A172 (cell line): ENCODE measurements around the gene PCDHA2. TPM values are rescaled to one million over a fixed set of nuclear protein-coding genes. Genes with fewer than 3 reads are reported as not detected.
"Not testable (repeated sequence)": the region's sequence is repeated elsewhere in the genome, so short reads cannot be mapped to it uniquely, and the experiment has no call there.

Experiments used
- DNase-seq: peaks from one replicate; pipeline ENCODE4 v3.0.0-alpha.2; 2015; ENCODE audit warnings: low spot score
- total RNA-seq: library from RNA; depleted of rRNA; stranded (reverse); fragments of >200 nt; shearing (Covaris generic); gene quantifications from 2 replicates; pipeline ENCODE4 v1.2.3, GENCODE V29; 2014; rRNA removed

Gene PCDHA2
- total RNA-seq, 1 experiment from 2014 or later, result 0.03 TPM

GRCh38 chr5:140821375-140822280 lies 27.0 kb downstream of the PCDHA2 start, which contains the start of gene PCDHA5:
Gene PCDHA5 (plus strand): TSS chr5:140821613.
- no peak for DNase-seq

- no peak for DNase-seq
Observed at GRCh38 chr5:140822281-140822629, 27.6 kb downstream of the PCDHA2 start.

- DNase-seq, result not testable (repeated sequence)
Observed at GRCh38 chr5:140822969-140823368, 28.3 kb downstream of the PCDHA2 start.

GRCh38 chr5:140823475-140823874 lies 28.8 kb downstream of the PCDHA2 start:
- DNase-seq, result no peak

- DNase-seq, result no peak
Observed at GRCh38 chr5:140827704-140828361, 33.2 kb downstream of the PCDHA2 start, which contains the start of gene PCDHA6. Gene PCDHA6 (plus strand): TSS chr5:140827960. CDS start chr5:140828092, 132 bp downstream.

- no peak for DNase-seq
Observed at GRCh38 chr5:140828362-140828737, 33.7 kb downstream of the PCDHA2 start.

GRCh38 chr5:140829511-140830501 lies 35.2 kb downstream of the PCDHA2 start:
- DNase-seq, result not testable (repeated sequence)

- peak; percentile 8 for DNase-seq
Observed at GRCh38 chr5:140833993-140834392, 39.3 kb downstream of the PCDHA2 start, which contains the start of gene PCDHA7. Gene PCDHA7 (plus strand): TSS chr5:140834269. CDS start chr5:140834384, 115 bp downstream.

- not testable (repeated sequence) for DNase-seq
Observed at GRCh38 chr5:140834439-140835008, 39.9 kb downstream of the PCDHA2 start.

GRCh38 chr5:140835622-140836510 lies 41.2 kb downstream of the PCDHA2 start:
- no peak for DNase-seq

GRCh38 chr5:140840978-140841962 lies 46.6 kb downstream of the PCDHA2 start, which contains the start of gene PCDHA8:
Gene PCDHA8 (plus strand): TSS chr5:140841187. CDS start chr5:140841322, 135 bp downstream.
- DNase-seq, result peak; percentile 37

GRCh38 chr5:140842798-140843733 lies 48.4 kb downstream of the PCDHA2 start:
- no peak for DNase-seq

Other genes with a start within 250 kb of the PCDHA2 start
- gene EIF4EBP3, start 247.2 kb upstream of the PCDHA2 start, total RNA-seq, result not detected in 2 replicates
- 55.0 and 57.1 TPM in 2 replicates for gene SRA1, start 237.4 kb upstream of the PCDHA2 start, total RNA-seq
- 5.9 and 6.1 TPM in 2 replicates for gene APBB3, start 230.3 kb upstream of the PCDHA2 start, total RNA-seq
- 51.2 and 59.8 TPM in 2 replicates for gene SLC35A4, start 230.0 kb upstream of the PCDHA2 start, total RNA-seq
- 2.3 TPM in 1 of 2 replicates, not detected in the other for gene CD14, start 161.7 kb upstream of the PCDHA2 start, total RNA-seq
- gene TMCO6, start 155.4 kb upstream of the PCDHA2 start, total RNA-seq, result 1.4 and 8.8 TPM in 2 replicates
- gene NDUFA2, start 147.2 kb upstream of the PCDHA2 start, total RNA-seq, result 112 and 115 TPM in 2 replicates
- gene IK, start 147.0 kb upstream of the PCDHA2 start, total RNA-seq, result 147 and 211 TPM in 2 replicates
- 28.5 and 30.8 TPM in 2 replicates for gene WDR55, start 129.9 kb upstream of the PCDHA2 start, total RNA-seq
- gene DND1, start 121.3 kb upstream of the PCDHA2 start, total RNA-seq, result 1.5 TPM in 1 of 2 replicates, not detected in the other
- gene HARS1, start 103.5 kb upstream of the PCDHA2 start, total RNA-seq, result 143 and 148 TPM in 2 replicates
- gene HARS2, start 103.4 kb upstream of the PCDHA2 start, total RNA-seq, result 46.1 and 50.5 TPM in 2 replicates
- gene ZMAT2, start 94.4 kb upstream of the PCDHA2 start, total RNA-seq, result 91.8 and 100 TPM in 2 replicates
- gene PCDHA1, start 8.7 kb upstream of the PCDHA2 start, total RNA-seq, result 0.02 TPM in 1 of 2 replicates, not detected in the other
- gene PCDHA3, start 6.2 kb downstream of the PCDHA2 start, total RNA-seq, result 2.9 and 3.2 TPM in 2 replicates
- 1.9 and 2.6 TPM in 2 replicates for gene PCDHA4, start 12.2 kb downstream of the PCDHA2 start, total RNA-seq
- 0.10 and 0.12 TPM in 2 replicates for gene PCDHA5, start 26.8 kb downstream of the PCDHA2 start, total RNA-seq
- gene PCDHA6, start 33.1 kb downstream of the PCDHA2 start, total RNA-seq, result 0.43 and 0.69 TPM in 2 replicates
- gene PCDHA7, start 39.4 kb downstream of the PCDHA2 start, total RNA-seq, result 0.19 and 0.38 TPM in 2 replicates
- not detected in 2 replicates for gene PCDHA8, start 46.3 kb downstream of the PCDHA2 start, total RNA-seq
- 0.07 TPM in 1 of 2 replicates, not detected in the other for gene PCDHA9, start 53.5 kb downstream of the PCDHA2 start, total RNA-seq
- gene PCDHA10, start 61.0 kb downstream of the PCDHA2 start, total RNA-seq, result 0.02 and 0.10 TPM in 2 replicates
- 0.10 TPM in 1 of 2 replicates, not detected in the other for gene PCDHA11, start 74.1 kb downstream of the PCDHA2 start, total RNA-seq
- 3.8 and 4.5 TPM in 2 replicates for gene PCDHA12, start 80.5 kb downstream of the PCDHA2 start, total RNA-seq
- 0.26 TPM in 1 of 2 replicates, not detected in the other for gene PCDHA13, start 87.3 kb downstream of the PCDHA2 start, total RNA-seq
- gene PCDHAC1, start 131.4 kb downstream of the PCDHA2 start, total RNA-seq, result 0.52 and 0.96 TPM in 2 replicates
- 3.2 and 5.1 TPM in 2 replicates for gene PCDHAC2, start 171.6 kb downstream of the PCDHA2 start, total RNA-seq